Stimulated activated CD4-positive, alpha-beta T cell treated with anti-CD3 and anti-CD28 coated beads, Interleukin-12 subunit alpha, Interleukin-12 subunit beta, amount 100 ng/mL, for 48 hours (primary cell): ENCODE results near the gene LMAN2L.

ENCODE experiments used
- DNase-seq, 3 donors: peaks; one replicate each; pipeline ENCODE4 v3.0.0-alpha.2; 2020; ENCODE audit warnings: low read depth in 2 of 3, low spot score in 1 of 3

The LMAN2L gene, protein sequence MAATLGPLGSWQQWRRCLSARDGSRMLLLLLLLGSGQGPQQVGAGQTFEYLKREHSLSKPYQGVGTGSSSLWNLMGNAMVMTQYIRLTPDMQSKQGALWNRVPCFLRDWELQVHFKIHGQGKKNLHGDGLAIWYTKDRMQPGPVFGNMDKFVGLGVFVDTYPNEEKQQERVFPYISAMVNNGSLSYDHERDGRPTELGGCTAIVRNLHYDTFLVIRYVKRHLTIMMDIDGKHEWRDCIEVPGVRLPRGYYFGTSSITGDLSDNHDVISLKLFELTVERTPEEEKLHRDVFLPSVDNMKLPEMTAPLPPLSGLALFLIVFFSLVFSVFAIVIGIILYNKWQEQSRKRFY

GRCh38 chr2:96739633-96740428, at the start of gene LMAN2L:
TSS of gene LMAN2L (minus strand) at chr2:96740064. CDS start at chr2:96740040, 24 bp downstream.
- DNase-seq: peak; percentile 91 to 96 (median 94)

DNA sequence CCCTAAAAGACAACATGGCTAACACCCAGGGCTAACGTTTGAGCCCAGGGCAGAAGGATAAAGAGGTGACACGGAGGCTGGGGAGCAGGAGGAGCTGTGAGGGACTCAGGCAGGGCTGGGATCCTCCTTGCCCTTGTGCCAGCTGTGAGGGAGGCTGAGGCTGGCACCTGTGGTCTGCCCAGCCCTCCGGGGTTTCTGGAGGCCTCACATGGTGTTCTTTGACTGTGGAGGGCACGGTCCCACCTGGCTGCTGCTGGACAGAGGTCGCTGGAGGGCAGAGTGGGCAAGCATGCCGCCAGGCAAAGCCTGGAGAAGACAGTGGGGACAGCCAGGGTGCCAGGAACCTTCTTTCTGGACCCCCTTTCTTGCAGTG, 49.4 kb upstream of the LMAN2L start:
- no peak for DNase-seq

- DNase-seq: no peak
Observed at GRCh38 chr2:96788442-96789244, 48.8 kb upstream of the LMAN2L start.

GRCh38 chr2:96787411-96787810, 47.5 kb upstream of the LMAN2L start:
- DNase-seq: no peak

DNA sequence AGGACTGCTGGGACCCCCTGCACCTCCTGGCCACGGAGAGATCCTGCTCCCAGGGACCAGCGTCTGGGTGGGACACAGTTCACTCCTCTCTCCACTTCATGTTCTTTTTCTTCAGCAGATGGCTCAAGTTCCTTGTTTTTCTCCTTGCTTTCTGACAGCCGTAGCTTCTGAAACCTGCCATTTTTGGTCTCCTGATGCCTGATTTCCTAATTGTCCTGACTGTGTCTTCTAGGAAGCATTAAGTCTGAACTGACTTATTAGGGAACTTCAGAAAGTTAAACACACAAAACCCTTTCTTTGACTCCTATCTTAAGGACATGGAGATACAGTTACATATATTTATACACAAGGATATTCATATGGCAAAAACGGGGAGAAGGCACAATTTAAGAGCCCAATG, 43.5 kb upstream of the LMAN2L start:
- no peak for DNase-seq

GRCh38 chr2:96775160-96775559, 35.3 kb upstream of the LMAN2L start:
- no peak for DNase-seq

DNA sequence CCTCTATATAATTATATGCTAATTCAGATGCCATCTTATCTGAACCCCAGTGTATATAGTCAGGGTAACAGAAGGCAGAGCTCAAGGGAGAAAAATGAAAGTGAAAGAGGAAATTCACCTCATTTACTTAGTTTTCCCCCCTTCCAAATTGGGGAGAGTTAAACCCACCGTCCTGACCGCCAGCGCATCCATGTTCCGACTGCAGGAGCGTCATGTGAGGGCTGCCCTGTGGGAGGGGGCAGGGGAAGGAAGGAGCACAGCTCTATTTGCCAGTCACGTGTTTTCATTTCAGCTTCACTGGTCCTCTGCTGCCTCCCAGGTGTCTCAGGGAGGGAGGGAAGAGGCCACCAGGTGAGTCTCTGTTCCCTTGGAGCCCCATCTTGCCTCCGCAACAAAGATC, 34.1 kb upstream of the LMAN2L start:
- DNase-seq: no peak

DNA sequence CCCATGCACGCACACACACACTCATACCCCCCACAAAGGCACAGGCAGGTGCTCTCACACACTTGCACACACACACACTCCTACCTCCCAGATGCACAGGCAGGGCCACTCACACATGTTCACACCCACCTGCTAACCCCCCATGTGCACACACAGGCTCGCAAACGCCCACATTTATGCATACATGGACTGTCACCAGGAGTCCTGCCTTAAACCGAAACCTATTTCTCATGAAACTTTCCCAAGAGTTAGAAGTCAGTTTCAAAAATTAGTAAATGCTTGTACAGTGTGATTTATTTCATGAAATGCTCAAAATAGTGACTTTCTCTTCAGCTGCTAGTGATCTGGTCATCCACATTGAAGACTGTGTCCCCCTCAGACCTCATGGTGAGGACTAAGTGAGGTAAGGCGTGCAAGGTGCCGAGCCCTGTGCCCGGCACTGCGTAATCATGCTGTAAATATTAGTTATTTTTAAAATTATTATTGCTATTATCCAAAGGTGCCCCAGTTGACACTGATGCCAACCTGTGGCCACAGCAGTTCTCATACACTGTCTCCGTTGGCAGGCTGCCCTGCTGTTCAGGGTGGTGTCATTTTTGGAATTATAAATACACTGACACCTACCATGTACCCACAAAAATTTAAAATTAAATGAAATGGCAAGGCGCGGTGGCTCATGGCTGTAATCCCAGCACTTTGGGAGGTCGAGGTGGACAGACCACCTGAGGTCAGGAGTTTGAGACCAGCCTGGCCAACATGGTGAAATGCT, 33.2 kb upstream of the LMAN2L start:
- peak in 1 of 3 donors; percentile 23 for DNase-seq

- no peak for DNase-seq
Observed at GRCh38 chr2:96771796-96772618, 32.1 kb upstream of the LMAN2L start.

- DNase-seq: no peak
Observed at GRCh38 chr2:96770442-96771202, 30.8 kb upstream of the LMAN2L start.

- DNase-seq: no peak
Observed at GRCh38 chr2:96769814-96770213, 29.9 kb upstream of the LMAN2L start.

- no peak for DNase-seq
Observed at GRCh38 chr2:96768083-96768561, 28.3 kb upstream of the LMAN2L start.

DNA sequence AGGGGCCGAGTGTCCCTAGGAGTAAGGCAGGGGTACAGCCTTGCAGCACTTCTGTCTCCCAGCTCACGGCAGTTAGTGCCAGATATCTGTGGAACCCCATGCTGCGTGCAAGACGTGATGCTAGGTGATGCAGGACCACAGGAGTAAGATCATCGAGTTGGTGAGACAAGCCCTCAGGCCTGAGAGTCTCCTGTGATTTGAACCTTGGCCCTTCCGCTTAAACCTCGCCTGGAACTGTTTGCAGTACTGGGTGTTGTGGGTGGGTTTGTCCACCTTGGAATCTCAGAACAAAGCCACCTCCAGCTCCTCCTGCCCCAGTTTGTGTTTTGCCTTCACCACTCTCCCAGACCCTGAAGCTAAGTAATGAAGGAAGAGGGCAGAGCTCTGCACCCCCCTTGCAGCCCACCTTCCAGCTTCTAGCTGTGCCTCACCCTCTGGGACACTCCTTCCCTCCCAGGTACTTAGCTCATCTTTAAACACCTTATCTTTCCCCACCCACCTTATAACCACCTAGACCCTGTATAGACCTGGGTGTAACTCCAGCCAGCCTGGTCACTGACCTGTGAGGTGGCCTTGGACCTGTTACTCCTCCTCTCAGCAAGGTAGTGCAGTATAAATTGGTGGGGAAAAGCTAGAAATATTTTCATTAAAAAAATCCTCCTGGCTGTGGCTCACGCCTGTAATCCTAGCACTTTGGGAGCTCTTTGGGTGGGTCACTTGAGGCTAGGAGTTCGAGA, 27.4 kb upstream of the LMAN2L start:
- DNase-seq: no peak

DNA sequence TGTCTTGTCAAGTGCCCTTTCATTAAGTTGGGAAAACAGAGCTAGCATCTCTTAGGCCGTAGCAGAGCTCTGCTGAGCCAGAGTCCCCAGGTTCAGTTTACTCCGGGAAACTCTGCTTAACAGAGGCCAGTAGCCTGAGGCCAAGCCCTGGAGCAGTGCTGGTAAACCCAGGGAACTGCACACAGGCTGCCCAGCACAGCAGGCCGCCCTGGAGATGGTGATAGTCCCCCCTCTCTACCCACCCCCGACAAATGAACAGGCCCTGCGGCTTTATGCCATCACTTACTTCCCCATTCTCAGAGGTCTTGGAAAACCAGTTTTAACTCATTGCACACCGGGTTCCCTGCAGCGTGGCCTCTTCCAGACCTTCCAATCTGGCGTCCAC, 24.4 kb upstream of the LMAN2L start:
- DNase-seq: no peak

DNA sequence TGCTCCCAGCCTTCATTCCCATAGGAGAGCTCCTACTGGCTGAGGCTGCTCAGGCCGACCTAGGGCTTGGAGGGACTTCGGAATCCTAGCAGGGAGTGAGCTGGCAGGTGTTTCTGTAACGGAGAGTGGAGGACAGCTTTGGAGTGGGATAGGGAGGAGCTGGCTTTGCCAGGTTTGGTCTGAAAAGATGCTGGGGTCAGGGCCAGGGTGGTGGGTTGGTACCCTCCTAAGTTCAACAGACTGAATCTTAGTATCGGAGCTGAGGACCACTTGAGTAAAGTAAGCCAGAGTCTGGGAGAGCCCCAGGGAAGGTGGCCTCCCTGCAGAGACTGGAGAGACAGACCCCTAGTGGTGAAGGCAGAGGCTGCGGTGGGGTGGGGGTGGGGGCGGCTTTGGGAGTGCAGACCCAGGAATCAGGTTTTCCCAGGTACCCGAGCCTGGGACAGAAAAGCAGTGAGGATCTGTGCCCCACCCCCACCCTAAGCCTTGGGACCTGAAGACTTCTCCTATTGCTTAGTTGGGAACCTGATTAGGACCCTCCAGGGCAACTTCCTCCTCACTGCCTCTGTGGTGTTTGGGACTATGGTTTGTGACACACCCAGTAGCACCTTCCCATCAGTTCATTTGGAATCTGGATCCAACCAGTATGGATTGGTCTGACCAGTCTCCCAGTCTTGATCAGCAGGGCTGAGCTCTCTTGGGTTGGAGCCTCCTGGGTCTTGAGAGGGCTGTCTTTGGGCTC, 23.8 kb upstream of the LMAN2L start:
- DNase-seq: no peak

GRCh38 chr2:96762529-96763311, 22.9 kb upstream of the LMAN2L start:
- DNase-seq: no peak
